Dermis blood vessel endothelial cell (primary cell): ENCODE data around the gene TMEM134. TPM values are rescaled to one million over a fixed set of nuclear protein-coding genes. Genes with fewer than 3 reads are reported as not detected.
"Not testable (repeated sequence)": the region's sequence is repeated elsewhere in the genome, so short reads cannot be mapped to it uniquely, and the experiment has no call there.

Experiments used
- DNase-seq: peaks from one replicate; pipeline ENCODE4 v3.0.0; 2010
- total RNA-seq: library from RNA; depleted of rRNA; stranded (reverse); fragments of >200 nt; gene quantifications from 2 replicates; pipeline ENCODE4 v1.2.3, GENCODE V29; 2014

The TMEM134 gene
- total RNA-seq, 1 donor from 2014 or later = 30.6 TPM

DNA sequence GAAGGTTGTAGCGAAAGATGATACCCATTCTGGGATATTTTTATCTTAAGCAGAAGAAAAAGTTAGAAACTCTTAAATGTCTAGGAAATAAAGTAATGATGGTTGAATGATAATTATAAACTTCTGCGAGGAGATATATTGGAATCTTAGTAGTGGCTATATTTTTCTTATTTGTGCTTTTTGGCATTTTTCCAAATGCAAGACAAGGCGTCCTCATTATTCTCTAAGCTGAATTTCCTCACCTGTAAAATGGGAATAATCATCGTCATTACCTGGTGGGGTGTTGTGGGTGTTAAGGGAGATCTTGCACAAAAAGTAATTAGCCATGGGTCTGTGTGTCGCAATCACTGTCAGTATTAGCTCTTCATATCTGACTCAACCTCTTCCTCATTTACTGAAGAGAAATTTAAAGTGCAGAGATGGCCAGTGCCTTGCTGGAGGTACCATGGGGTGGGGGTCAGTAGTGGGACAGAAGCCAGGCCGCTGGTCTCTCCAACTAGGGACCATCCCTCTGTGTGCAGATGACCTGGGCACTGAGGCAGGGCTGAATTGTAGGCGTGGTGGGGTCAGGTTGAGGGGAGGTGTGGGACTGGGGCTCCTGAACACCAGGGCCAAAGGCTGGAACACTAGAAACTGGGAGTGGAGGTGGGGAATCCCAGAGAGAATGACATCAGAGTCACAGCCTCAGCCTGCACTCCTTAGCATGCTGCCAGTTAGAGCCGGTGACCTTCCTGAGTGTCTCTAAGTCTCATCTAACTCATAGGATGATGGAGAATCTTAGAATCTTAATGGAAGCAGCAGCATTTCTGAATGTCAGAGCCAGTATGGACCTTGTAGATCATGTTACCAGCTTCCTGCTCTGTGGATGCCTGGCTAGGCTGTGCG lies 32.0 kb upstream of the TMEM134 start:
- no peak for DNase-seq

DNA sequence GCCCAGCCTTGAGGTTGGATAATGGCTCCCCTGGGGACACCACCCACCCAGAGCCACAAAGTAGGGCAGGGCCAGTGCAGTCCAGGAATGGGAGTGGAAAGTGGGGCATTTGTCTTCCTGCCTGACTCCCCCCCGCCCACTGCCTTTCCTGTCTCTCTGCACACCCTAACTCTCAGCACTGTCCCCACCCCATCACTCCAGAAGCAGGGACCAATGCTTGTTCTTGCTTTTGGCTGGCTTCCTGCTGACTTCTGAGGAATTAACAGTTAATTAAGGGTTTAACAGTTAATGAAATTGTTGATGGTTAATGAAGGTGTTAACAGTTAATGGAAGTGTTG lies 31.4 kb upstream of the TMEM134 start:
- DNase-seq = no peak

DNA sequence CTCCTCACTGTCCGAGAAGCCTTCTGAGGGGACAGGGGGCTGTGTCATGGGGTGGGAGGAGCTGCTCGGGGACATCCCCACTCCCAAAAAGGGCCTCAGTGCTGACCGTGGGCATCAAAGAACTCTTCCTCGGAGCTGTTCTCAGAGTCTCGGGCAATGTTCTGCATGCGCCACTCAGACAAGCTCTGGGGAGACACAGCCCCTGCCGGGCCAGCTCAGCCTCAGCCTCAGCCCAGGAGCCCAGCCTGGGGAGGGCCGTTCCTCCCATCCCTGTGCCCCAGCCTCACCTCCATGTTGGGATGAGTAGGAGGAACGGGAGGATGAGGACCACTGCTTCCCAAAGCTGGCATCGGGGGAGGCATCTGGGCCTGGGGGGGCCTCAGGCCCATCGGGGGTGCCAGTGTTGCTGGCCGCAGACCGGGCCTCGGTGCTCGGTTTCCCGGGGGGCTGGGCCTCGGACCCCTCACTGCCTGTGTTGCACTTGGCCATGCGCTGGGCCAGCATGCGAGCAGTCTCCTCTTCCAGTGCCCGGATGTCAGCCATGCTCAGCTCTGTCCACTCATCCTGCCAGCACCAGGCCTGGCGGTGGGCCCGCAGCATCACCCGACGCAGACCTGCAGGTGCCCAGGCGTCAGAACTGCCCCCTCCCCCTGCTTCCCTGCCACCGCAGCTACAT lies 30.9 kb upstream of the TMEM134 start:
- no peak for DNase-seq

DNA sequence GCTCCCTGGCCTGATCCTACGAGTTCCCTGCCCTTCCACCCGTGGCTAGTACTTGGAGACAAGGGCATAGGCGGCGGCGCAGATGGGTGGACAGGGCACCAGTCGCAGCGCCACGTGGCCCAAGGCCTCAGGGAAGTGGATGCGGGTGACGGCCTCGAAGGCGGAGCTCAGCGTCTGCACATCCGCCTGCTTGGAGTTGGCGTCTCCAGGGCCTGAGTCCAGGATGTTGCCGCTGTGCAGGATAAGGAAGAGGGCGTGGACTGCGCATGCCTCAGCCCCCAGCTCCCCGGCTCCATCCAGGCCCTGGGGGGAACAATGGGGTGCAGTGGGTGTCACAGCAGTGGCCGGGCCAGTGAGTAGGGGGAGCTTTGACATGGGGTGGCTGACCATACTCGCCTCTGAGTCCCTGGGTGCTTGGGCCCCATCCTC lies 29.5 kb upstream of the TMEM134 start:
- DNase-seq = peak; percentile 20

DNA sequence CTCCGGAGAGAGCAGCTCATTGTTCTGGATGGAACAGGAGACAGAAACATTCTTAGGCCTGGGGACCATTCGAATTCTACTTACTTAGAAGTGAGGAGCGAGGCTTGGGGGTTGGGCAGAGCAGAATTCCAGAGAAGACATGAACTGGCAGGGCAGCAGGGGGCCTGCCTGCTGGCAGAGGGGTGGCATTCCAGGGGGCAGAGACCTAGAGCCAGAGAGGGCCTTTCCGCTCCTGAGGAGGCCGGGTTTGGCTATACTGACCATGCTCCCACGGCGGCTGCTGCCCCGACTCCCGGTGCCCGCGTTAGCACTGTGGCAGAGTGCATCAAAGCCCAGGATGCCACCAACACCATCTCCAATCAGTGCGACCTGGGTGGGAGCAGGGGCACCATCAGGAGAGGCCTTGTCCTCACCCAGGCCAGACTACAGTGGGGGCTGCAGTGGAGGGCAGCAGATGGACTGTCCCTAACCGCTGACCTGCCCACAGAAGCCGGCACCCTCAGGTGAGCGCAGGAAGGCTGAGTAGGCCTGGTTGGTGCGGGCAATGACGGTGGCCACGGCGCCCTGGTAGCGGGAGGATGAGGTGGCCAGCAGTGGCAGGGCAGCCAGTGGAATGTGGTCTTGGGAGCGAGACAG lies 28.7 kb upstream of the TMEM134 start:
- DNase-seq = no peak

DNA sequence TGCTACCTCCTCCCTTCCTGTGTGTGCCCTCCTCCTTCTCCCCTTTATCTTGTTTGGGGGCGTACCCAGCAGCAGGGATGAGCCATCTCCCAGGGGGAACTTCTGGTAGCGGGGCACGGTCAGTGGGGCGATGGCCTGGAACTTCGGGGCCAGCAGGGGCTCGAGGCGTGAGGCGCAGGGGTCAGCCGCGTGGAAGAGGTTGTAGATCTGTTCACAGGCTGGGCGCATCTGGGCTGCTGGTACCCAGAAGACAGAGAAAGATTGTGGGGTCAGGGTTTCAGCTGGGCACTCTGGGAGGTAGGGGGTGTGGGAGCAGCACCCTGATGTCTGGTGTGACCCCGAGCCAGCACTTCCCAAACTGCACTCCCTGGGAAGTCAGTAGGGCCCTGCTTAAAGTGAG lies 27.1 kb upstream of the TMEM134 start:
- DNase-seq = no peak

DNA sequence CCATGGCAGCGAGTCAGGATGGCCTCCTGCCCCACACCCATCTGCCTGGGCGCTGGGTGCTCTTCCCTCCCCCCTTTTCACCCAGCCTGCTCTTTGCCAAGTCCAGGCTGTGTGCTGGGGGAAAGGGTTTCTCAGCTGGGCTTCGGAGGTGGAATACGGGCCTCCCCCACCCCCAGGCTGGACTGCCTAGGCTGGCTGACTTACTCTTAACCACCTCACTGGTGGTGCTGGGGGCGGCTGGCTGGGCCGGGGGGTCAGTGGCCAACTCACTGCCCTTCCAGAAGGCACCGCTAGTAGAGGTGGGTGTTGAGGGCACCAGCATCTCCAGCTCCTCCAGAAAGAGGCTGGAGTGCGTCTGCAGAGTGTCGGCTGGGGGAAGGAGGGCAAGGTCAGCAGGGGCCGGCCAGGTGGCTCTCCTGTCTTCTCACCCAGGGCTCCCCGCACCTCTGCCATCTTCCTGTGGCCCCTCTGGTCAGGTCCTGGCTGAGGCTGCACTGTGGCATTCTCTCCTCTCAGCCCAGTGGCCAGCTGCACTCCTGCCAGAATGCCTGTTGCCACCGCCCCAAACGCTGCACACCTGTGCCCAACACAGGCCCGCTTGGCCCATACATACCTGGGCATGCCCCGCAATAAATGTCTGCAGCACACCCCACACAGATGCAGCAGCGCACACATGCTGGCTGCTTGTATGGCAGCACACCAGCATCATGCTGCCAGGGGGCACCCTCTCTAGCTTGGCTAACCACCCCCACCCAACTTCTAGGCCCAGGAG lies 26.4 kb upstream of the TMEM134 start:
- DNase-seq = no peak

DNA sequence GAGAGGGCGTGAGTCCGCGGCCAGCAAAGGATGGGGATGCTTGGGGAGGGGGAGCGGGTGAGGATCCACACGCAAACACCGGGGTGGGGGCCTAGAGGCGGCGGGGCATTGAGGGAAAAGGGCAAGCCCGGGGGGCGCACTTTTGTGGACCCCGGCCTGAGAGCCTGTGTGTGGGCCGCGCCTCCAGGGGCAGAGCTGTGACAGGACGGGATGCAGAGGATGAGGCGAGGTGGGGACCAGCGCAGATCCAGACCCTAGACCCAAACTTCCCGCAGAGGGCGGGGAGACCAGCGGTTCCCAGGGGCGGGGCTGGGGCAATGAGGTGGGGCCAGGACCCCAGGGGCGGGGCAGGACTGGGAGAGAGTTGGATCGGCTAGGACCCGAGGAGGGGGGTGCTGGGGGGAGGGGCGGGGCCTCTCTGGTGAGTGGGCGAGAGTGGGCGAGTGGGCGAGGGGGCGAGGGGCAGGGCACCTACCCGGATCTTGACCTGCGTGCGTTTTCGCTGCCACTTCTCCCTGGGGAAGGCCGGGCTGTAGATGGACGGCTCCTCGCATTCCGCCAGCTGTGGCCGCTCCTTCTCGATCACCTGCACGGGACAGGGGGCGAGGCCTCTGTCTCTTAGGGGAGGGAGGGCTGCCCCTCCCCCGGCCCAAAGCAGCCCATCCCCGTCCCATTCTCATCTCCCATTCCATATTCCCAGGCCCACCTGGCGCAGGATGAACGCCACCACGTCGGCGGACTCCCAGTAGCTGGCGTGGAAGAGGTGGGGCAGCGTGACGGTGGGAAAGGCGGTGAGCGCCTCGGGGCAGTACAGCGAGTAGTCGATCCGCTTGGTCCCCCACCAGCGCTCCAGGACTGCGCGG lies 25.6 kb upstream of the TMEM134 start:
- DNase-seq = no peak

DNA sequence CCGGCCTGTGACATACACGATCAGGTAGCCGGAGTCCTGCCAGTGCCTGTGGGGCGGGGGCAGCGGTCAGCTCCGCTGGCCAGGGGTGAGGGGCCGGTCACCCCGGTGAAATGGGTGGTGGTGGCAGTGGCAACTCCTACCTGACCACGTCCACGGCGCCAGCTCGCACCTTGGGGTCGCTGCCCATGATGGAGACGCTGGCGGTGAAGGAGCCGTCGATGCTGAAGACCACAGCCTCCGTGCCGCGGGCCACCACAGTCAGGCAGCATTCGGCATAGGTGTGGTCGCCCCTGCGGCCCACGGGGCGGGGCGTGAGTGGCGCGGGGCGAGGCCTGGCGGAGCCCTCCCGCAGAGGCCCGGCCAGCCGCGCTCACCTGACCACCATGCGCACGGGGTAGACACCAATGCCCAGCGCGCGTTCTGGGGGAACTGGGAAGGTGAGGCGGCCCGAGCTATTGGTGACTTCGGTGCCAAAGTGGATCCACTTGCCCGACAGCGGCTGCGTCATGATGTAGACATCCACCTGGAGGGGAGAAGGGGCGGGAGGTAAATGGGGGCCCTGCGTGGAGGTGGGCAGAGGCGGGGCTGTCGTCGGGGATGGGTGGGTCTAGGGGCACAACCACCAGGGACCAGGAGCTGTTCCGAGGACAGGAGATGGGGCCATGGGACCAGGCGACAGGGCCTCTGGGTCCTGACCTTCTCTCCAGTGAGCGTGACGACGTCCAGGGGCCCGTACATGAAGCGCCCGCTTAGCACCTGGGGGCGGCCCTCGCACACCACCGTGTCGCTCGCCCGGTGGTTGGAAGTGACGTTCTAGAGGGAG lies 24.7 kb upstream of the TMEM134 start:
- DNase-seq = no peak

DNA sequence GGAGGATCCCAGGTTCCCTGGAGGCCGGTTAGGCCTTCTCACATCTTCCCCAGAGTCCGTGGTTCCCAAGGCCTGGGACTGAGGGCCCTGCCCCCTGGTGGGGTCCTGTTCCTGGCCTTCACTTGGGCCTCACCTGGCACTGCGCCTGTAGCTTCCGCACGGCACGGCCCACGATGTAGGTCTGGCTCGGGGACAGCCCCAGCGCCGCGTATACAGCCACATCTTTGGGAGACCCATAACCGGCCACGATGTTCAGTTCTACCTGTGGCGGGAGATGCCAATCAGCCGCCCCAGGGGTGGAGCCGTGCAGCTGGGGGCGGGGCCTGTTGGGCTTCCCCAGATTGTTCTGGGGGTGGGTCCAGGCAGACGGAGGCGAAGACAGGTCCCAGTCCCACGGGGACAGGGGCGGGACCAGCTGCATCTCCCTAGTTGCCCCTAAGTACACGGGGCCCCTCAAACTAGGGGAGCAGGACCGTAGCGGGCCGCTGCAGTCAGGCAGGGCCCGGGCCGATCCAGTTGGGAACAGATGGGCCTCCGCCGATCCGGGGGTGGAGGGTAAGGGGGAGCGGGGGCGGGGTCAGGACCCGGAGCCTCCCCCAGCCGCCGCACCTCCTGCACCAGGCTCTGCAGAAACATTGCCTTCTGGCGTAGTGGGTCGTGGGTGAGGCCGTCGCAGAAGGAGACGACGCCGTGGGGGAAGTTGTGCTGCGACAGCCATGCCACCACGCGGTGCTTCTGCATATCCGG lies 23.9 kb upstream of the TMEM134 start:
- DNase-seq = no peak

DNA sequence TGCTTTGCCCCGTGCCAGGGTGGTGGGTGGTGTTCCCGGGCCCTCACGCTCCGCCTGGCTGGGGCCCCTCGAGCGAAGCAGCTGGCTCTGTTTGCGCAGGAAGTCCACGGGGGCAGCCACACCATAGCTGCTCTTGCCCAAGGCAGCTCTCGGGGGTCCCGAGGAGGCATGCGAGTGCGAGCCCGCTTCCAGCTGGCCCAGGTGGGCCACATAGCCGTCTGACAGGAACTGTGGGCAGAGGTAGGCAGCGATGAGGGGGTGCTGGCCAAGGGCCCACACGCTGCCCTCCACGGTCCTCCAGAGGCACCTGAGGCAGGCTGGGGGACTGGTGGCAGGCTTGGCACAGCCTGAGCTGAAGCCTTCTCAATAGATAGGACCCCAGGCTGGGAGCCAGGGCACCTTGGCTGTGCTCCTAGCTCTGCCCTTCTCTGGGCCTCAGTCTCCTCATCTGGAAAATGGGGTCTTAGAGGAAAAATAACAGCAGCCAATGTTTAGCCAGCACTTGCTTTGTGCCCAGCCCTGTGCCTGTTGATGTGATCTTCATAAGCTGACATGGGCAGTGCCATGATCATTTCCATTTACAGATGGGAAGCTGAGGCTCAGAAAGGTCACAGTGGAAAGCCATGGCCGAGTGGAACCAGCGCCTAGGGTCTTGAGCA lies 23.1 kb upstream of the TMEM134 start:
- DNase-seq = no peak

DNA sequence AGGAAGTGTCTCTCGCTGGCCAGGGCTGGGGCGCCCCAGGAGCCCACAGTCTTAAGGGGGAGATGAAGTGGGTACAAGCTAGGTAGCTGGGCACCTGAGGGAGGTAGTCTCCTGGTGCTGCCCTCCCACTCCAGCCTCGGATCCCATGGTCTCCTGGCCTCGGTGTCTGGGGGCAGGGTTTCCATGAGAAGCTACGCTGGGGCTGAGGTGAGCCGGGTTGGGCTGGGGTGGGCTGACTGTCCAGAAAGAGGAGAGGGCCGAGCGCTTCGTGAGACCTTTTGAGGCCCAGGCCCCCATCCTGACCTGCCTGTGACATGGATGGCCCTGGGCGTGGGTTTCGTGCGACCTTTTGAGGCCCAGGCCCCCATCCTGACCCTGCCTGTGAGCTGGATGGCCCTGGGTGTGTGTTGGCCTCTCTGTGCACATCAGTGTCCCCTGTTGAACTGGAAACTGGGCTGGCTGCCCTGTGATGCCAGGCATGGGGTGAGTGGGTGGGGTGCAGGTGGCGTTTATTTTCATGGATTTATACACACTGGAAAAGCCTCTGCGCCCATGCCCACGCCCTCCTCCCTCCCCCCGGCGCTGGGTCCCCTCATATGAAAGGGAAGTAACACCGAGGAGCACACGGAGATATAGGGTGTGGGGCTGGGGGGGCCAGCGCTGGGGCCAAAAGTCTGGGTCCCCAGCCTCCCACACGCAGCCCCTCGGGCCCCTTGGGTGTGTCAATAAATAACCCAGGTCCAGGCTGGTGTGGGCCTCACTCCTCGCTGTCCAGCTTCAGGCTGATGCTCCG lies 22.4 kb upstream of the TMEM134 start:
- no peak for DNase-seq

DNA sequence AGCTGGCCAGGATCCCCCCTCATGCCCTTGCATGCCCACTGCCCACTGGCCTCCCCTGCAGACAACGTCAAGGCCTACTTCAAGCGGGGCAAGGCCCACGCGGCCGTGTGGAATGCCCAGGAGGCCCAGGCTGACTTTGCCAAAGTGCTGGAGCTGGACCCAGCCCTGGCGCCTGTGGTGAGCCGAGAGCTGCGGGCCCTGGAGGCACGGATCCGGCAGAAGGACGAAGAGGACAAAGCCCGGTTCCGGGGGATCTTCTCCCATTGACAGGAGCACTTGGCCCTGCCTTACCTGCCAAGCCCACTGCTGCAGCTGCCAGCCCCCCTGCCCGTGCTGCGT lies 21.6 kb upstream of the TMEM134 start:
- no peak for DNase-seq

DNA sequence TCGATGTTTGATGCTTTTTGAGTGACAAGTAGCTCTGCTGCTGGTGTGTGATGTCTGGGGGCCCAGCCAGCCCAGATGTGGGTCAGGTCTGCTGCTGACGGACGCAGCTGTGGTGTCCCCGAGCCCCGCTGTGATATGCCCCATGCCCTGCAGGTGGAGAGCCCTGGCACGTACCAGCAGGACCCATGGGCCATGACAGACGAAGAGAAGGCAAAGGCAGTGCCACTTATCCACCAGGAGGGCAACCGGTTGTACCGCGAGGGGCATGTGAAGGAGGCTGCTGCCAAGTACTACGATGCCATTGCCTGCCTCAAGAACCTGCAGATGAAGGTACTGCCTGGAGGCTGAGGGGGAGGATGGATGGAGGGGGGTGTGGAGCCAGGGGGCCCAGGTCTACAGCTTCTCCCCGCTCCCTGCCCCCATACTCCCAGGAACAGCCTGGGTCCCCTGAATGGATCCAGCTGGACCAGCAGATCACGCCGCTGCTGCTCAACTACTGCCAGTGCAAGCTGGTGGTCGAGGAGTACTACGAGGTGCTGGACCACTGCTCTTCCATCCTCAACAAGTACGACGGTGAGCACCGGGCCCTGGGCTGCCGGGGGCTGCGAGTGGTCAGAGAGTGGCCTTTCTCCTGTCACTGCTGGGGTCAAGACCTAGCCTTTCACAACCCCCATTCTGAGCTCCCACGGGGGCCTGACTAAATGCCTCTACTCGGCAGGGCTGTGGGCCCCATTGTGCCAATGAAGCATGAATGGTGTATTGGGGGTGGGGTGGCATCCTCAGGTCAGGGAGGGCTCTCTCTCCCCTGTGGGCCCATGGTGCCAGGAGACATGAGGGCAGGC lies 21.1 kb upstream of the TMEM134 start:
- DNase-seq = no peak

DNA sequence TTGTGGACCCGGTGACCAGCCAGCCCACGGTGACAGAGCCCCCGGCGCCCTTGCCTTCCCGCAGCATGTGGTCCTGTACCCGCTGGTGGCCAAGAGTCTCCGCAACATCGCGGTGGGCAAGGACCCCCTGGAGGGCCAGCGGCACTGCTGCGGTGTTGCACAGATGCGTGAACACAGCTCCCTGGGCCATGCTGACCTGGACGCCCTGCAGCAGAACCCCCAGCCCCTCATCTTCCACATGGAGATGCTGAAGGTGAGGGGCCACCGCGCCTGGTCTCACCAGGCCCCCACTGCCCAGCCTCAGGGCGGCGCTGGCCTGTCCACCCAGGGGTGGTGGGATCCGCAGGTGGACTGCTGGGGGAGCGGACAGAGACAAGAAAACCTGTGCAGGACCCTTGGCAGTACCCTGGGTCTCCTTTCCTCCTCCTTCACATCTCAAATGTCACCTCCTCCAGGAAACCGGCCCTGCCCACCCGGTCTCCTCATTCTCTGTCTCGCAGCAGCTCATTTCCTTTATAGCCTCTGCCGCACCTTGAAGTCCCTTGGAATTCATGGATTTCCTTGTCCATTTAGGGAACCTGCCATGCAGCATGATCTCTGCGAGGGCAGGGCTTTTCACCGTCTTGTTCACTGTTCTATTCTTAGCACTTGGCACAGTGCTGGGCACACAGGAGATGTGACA lies 20.3 kb upstream of the TMEM134 start:
- no peak for DNase-seq

DNA sequence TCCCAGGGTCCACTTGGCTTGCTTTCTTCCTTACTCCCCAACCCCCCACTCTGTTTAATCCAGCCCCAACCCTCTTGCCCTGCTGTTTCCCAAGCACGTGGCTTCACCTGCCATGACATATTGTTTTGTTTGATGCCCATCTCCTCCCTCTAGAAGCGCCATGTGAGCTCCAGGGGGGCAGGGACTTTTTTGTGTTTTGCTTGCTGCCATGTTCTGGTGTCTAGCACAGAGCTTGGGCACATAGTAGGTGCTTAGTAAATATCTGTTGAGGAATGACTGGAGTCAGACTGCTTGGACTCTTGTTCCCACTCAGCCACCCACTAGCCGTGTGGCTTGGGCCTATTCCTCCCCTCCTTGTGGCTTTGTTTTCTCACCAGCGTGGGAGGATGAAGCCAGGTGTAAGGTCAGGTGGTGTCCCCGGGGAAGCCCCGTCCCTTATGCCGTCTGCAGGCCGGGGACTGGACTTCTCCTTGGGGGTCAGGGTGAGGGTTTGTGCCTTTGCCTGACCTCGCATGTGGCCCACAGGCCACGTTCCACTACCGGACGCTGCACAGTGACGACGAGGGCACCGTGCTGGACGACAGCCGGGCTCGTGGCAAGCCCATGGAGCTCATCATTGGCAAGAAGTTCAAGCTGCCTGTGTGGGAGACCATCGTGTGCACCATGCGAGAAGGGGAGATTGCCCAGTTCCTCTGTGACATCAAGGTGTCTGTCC lies 17.6 kb upstream of the TMEM134 start:
- DNase-seq = no peak

DNA sequence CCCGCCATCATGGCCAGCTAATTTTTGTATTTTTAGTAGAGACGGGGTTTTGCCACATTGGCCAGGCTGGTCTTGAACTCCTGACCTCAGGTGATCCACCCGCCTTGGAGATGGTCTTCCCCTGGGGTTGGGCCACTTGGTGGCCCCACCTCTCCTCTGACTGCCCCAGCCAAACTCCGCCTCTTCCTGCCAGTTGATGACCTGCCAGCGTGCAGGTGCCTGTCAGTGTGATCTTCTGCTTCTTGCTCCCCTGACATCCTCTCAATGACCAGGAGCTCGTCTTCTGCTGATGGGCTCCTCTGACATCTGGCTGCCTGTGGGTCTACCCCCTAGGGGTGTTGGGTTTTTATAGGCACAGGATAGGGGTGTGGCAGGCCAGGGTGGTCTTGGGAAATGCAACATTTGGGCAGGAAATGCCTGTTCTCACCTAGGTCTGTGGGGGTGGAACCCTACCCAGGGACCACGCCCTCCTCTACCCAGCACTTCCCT lies 16.9 kb upstream of the TMEM134 start:
- DNase-seq = not testable (repeated sequence)
